Tongue (tissue), 2 donors: ENCODE data around the gene ENOX1. TPM values are rescaled to one million over a fixed set of nuclear protein-coding genes. Genes with fewer than 3 reads are reported as not detected.
A peak's percentile ranks its signal among the peaks of the same experiment; 100 is the strongest.

ENCODE experiments used
- DNase-seq: peaks from one replicate; pipeline ENCODE4 v3.0.0-alpha.2; 2015
- total RNA-seq: library from RNA; depleted of rRNA; stranded (reverse); fragments of >200 nt; gene quantifications from one replicate; pipeline ENCODE4 v1.2.3, GENCODE V29; 2014

ENOX1 gene
- total RNA-seq, 1 donor from 2014 or later = 11.8 TPM

GRCh38 chr13:43245374-43245964, 541.3 kb downstream of the ENOX1 start:
- DNase-seq = no peak

DNA sequence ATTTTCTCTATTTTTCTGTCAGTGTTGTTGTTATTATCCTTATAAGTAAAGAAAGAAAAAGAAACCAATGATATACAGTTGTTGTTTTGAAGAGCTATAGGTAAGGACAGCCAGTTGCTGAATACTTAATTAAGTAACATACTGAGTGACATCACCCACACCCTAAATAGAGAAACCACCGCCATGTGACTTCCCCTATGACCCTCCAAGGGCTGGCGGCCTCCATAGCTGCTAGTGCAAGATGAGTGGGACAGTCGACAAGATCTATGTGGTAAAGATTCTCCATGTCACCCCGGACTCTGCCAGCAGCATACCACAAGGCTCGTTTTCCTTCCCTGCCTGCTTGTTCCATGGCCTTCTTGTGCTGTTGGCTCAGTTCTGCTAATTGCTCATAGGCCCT, 542.3 kb downstream of the ENOX1 start:
- no peak for DNase-seq

DNA sequence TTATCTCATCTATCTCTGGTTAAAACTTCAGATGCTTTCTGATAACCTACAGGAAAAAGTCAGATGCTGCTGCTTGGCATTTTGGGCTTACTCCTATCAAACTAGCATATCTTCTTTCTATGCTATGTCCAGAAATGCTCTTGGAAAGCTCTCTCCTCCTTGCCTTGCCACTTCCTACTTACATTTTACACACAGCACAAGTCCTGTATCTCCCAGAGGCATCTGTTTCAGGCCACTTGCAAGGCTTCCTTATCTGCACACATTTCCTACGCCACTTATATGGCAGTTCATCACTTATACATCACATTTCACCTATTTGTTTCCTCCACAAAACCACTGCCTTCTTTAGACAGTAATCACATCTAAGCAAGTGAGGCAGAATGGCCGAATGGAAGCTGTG, 543.1 kb downstream of the ENOX1 start:
- no peak for DNase-seq

DNA sequence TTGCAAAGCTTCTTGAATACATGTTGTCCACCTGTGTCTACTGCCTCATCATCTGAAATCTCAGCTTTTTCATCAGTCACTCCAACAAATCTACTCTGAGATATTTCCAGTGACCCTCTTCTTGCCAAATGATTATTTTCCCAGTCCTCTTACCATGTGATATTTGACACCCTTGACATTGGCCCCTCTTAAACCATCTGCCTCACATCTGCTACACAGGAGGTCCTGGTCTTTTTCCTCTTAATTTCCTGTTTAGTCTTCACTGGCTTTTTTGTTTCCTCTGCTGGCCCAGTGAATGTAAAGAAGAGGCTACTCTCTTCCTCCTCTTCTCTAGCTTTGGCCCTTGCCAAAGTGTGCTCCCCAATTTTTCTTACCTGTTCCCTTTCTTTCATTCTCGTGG, 544.7 kb downstream of the ENOX1 start:
- no peak for DNase-seq

- no peak for DNase-seq
Observed at GRCh38 chr13:43240278-43240677, 546.5 kb downstream of the ENOX1 start.

GRCh38 chr13:43239275-43239840, 547.4 kb downstream of the ENOX1 start:
- DNase-seq = no peak

DNA sequence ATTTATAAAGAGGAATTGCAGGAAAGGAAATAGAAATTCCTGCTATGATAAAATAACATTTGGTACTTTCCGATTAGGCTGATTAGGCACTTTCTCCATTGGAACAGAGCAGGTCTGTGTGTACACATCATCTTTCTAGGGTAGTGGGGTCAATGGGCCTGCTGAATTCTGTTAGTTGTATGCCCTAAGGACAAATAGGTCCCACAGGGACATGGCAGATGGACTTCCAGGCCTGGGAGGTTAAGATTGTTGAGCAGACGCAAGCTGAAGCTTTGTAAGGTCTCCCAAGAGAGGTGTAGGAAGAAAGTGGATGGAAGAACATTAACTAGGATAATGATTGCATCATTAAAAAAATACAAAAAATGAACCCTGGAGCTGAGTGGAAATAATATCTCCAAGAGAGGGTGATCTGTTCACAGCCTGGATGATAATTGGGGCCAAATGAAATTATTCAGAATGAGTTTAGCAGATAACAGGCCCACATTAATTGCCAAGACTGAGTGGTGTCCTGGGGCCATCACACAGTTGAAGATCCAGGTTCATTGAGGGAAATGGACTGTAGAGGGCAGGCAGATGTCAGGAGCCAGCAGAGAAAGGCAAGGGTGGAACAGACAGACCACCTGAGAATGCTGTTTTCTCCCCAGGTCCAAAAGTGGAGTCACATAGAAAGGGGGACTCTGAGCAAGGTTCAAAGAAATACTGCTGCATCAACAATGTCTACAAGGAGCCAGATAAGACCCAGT, 548.3 kb downstream of the ENOX1 start:
- no peak for DNase-seq

GRCh38 chr13:43237616-43238015, 549.2 kb downstream of the ENOX1 start:
- no peak for DNase-seq

DNA sequence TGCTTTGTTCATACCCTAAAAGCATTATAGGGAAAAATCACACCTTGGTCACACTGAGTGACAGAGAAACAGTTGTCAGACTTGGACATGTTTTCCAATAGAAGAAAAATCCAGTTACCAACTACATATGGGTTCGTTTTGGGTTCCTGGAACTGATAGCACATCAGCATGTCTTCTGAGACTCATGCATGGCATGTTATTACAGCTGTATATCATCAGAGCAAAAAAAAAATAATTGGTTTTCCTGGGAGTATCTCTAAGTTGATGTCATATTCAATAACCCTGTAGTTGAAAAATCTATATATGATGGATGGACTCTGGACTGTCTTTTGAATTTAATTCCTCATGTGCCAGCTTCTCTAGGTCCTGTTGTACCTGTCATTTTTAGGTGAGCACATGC, 551.7 kb downstream of the ENOX1 start:
- DNase-seq = no peak

- DNase-seq = peak; percentile 68
Observed at GRCh38 chr13:43232873-43233265, 553.9 kb downstream of the ENOX1 start.

DNA sequence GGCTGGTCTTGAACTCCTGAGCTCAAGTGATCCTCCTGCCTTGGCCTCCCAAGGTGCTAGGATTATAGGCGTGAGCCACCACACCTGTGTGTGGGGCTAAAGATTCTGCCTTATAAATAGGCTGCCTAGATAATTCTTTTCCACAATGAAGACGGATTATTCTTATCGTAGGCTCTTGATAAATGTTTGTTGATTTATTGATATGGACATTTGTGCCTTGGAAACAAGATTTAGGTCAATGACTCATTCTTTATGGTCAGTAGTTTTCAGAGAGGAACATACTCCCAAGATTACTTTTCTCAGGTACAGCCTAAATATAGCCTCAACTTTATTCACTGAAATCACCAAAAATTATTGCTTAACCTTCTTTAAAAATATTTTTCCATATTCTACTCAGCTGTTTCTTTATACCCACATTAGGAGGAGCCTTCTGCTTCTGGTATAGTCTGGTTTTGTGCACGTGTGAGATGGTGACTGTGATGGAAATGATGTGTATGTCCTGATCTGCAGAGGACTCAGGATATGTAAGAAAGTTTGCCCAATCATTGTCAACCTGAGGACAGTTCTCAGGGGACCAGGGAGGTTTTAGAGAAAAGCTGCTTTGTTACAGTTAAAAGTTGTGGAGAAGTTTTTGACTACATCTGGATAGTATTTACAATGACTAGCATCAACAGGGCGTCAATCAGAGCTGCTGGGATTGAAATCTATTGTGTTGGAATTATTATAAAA, 554.5 kb downstream of the ENOX1 start:
- DNase-seq = peak; percentile 58

DNA sequence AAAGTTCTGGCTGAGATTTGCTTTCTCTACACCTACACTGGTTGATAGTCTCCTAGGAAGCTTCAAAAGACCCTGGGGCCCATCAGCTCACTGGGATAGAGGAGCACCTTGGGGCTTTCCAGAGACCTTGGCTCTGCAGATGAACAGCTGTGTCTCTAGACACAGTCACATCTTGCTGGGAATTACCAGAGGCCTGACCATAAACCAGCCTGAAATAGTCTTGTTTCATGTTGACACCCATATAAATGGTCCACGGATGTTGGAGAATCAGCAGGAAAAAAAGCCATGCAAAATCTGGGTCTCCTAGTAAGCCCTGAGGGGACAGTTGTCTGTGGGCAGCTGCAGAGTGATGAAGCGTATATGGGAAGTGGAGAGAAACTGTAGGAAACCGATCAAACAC, 555.8 kb downstream of the ENOX1 start:
- DNase-seq = no peak

DNA sequence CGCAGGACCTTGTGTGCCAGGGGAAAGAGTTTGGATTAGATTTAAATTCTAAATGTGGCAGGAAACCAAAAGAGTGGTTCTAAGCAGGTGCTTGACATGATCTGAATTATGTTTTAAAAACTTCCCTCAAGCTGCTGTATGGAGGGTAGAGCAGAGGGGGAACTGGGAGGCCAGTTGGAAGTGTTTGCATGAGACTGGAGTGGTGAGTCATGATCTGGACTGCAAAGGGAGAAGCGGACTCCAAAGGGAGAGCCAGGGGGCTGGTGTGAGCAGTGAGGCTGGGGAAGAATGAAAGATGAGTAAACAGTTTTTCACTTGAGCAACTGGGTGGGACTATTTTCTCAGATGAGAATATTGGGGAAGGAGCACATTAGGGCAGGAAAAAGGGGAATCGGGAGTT, 557.3 kb downstream of the ENOX1 start:
- no peak for DNase-seq

DNA sequence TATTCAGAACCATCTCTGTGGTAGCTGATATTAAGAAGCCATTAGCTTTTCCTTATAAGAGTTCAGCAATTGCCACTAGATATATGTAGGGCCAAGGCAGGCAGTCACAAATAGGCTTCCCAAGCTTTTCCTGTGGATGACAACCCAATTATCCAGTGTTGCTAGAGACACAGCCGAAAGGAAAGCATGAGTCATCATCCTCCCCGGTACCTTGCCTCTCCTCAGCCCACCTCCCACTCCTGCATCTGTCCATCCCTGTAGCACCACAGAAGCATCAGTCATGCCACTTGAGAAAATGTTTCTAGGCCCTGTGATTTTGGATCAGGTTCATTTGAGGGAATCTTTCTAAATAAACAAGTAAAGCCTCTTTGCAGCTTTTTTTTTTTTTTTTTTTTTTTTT, 559.1 kb downstream of the ENOX1 start:
- no peak for DNase-seq

GRCh38 chr13:43223216-43223615, 563.6 kb downstream of the ENOX1 start:
- no peak for DNase-seq

GRCh38 chr13:43222086-43222485, 564.7 kb downstream of the ENOX1 start:
- no peak for DNase-seq

GRCh38 chr13:43221611-43222010, 565.2 kb downstream of the ENOX1 start:
- DNase-seq = no peak

DNA sequence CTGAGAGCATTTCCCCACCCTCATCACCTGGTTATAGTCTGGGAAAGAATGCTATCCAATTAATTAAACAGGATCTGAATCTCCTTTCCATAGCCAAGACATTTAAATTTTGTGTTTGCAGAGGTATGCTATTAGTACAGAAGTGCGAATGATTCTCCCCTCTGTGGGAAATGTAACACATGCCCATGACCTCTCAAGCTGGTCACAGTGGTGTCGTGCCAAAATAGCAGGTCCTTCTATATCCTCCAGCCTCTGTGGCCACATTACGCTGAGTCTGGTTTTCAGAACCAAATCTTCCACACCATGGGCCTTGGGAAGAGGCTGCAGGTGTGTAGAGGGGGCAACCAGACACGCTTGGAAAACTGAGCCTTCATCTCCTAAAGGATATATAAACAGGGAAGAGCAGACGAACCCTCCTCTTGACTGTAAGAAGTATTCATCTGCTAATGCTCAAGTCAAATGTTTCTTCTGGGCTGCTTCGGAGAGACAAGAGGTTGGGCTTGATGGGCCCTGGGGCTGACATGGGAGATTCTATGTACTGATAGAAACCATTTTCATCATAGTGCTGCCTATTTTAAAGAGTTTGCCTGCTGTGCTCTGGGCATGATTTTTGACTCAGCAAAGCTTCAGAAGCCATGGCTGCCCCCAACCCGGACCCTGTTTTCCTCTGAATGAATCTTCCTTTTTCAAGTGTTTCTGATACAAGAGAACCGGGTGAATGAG, 565.7 kb downstream of the ENOX1 start:
- DNase-seq = no peak

DNA sequence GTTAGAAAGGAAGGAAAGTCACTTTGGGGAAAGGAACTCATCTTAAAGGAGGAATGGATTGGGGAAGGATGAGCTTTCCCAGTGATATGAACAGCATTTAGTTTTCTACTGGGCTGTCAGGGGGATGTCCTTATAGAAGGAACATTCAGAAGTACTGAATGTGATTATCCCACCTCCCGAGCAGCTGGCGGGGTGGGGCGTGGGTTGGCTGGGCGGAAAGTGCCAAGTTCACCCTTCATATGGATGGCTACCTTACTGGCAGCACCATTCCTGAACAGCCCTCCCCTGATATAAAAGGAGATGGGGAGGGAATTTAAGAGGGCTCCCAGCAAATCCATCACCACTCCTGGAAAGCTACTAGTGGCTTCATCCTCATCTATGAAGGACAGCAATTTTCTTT, 572.6 kb downstream of the ENOX1 start:
- no peak for DNase-seq

- DNase-seq = no peak
Observed at GRCh38 chr13:43206838-43207237, 579.9 kb downstream of the ENOX1 start.

DNA sequence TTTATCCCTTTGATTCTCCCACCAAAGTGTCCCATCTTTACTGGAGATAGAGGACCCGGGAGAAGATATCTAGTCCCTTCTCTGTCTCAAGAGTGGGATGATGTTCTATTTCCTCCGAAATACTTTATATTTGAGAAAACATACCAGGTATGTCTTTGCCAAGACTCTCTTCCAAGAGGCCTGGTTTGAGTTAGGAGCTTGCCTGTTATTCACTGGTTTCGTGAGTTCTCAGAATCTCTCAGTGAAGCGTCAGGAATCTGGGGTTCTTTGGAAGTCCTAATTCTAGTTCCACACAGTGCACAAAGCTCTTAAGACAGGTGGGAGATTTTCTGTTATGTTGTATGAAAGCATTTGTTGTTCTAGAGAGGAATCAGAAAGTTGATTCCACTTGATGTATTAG, 581.4 kb downstream of the ENOX1 start:
- DNase-seq = peak; percentile 28

- no peak for DNase-seq
Observed at GRCh38 chr13:43204591-43204990, 582.2 kb downstream of the ENOX1 start.

DNA sequence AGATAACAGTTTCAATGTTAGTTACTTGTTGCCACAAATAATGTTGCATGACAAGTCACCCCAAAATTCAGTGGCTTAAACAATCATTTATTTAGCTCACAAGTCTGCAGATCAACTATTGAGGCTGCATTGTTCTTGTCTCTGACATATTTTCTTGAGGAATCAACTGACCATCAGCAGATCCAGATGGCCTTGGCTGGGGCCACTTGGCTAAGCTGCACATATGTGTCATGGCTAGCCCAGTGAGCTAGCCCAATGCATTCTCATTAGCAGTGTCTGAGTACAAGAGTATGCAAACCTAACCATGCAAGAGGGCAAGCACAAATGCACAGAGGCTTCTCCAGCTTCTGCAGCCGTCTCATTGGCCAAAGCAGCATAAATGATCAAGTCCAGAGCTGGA, 583.0 kb downstream of the ENOX1 start:
- no peak for DNase-seq
